ENCODE results near the gene MISP. TPM values are rescaled to one million over a fixed set of nuclear protein-coding genes. Genes with fewer than 3 reads are reported as not detected.
"Not testable (repeated sequence)": the region's sequence is repeated elsewhere in the genome, so short reads cannot be mapped to it uniquely, and the experiment has no call there.

The MISP gene
- total and polyA plus RNA-seq, 4 donors = 0.12 to 53.3 (median 1.0) TPM; not detected in 1

DNA sequence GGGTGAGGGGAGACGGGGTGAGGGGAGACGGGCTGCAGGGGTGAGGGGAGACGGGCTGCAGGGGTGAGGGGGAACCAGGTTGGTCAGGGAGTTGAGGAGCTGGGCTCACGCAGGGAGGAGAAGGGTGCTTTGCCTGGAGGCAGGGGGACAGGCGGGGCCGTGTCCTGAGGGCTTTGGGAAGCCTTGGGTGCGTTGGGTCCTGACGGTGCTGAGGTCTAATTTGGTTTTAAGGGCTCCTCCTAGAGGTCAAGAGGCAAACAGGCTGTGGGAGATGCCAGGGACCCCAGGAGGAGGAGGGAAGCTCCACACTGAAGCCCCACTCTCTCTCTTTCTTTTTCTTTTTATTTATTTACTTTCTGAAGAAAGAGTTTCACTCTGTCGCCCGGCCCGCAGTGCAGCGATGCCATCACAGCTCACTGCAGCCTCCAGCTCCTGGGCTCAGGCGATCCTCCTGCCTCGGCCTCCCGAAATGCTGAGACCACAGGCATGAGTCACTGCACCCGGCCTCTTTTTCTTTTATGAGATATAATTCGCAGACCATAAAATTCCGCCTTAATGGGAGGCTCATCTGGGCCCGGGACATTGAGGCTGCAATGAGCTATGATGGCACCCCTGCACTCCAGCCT lies 9.3 kb upstream of the MISP start:
- ATAC-seq (ENCODE audit: low FRiP score) = no peak
- no peaks in the 10 kb centered on the region for H3K36me3 ChIP-seq (ENCODE audit: control insufficient read depth in 1 of 2, insufficient read depth in 2 of 2, low read length in 1 of 2)
- no peak overlapping the region for H3K4me3 ChIP-seq (ENCODE audit: low read length in 2 of 2)
- H3K9me3 ChIP-seq (ENCODE audit: control insufficient read depth, low read length) = peaks cover 2% of the 10 kb centered on the region
- no peaks in the 10 kb centered on the region for H3K4me1 ChIP-seq (ENCODE audit: control insufficient read depth in 1 of 2, insufficient read depth in 2 of 2, low read length in 2 of 2)
- WGBS, 2 donors = 85% methylated on average over 16 to 18 of the region's 19 CpGs
- intact Hi-C loops (cut with DNase I) = no loop called here
- no peak overlapping the region for H3K27ac ChIP-seq (ENCODE audit: low read depth in 1 of 2, low read length in 2 of 2)
- DNase-seq = no peak
- no peaks in the 10 kb centered on the region for H3K27me3 ChIP-seq (ENCODE audit: control insufficient read depth in 1 of 2, insufficient read depth in 2 of 2, low read length in 1 of 2)

DNA sequence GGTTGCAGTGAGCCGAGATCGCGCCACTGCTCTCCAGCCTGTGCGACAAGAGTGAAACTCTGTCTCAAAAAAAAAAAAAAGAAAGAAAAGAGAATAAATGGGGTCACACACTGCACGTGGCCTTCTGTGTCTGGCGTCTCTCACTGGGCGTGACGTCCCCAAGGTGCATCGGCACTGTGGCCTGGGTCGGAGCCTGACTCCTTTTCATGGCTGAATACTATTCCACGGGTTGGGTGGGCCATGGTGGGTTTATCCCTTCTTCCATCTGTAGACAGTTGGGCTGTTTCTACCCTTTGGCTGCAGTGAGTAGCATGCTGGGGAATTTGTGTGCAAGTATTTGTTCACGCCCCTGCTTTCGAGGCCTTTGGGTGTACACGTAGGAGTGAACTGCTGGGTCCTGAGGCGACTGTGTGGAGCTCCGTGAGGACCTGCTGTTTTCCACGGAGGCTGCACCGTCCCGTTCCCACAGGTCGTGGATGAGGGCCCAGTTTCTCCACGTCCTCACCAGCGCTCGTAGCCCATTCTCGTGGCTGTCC lies 8.3 kb upstream of the MISP start:
- ATAC-seq (ENCODE audit: low FRiP score) (no peak), DNase-seq (no peak)
- Histone ChIP-seq H3K4me1 (ENCODE audit: control insufficient read depth in 1 of 2, insufficient read depth in 2 of 2, low read length in 2 of 2) (no peaks in the 10 kb centered on the region), H3K4me3 (ENCODE audit: low read length in 2 of 2) (no peak overlapping the region), H3K36me3 (ENCODE audit: control insufficient read depth in 1 of 2, insufficient read depth in 2 of 2, low read length in 1 of 2) (no peaks in the 10 kb centered on the region), H3K9me3 (ENCODE audit: control insufficient read depth, low read length) (peaks cover 2% of the 10 kb centered on the region), H3K27me3 (ENCODE audit: control insufficient read depth in 1 of 2, insufficient read depth in 2 of 2, low read length in 1 of 2) (no peaks in the 10 kb centered on the region), H3K27ac (ENCODE audit: low read depth in 1 of 2, low read length in 2 of 2) (no peak overlapping the region)
- WGBS, 2 donors = 94 to 95% methylated on average over 24 of the region's 24 CpGs
- intact Hi-C loops (cut with DNase I) = no loop called here

DNA sequence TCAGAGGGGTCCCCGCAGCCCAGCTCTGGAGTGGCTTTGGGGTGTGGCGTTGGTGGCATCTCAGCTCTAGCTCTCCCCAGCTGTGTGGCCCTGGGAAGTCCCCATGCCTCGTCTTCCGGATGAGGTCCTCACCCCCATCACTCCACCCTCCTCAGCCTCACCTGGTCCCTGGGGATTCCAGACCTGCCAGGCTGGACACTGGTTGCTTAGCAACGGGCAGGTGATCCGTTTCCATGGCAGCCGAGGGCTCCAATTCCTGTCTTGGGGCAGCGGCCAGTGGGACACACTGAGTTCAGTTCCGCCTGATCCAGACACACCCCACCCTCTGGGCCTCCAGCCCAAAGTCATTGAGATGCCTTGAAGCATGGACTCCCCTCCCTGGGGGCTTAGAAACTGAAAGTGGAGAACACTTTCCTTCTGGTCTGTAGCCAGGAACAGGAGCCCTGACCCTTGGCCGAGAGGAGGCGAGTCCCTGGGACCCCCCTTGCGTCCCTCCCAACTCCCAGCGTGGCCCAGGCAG lies 7.7 kb upstream of the MISP start:
- no peak overlapping the region for H3K27ac ChIP-seq (ENCODE audit: low read depth in 1 of 2, low read length in 2 of 2)
- intact Hi-C loops (cut with DNase I) = no loop called here

DNA sequence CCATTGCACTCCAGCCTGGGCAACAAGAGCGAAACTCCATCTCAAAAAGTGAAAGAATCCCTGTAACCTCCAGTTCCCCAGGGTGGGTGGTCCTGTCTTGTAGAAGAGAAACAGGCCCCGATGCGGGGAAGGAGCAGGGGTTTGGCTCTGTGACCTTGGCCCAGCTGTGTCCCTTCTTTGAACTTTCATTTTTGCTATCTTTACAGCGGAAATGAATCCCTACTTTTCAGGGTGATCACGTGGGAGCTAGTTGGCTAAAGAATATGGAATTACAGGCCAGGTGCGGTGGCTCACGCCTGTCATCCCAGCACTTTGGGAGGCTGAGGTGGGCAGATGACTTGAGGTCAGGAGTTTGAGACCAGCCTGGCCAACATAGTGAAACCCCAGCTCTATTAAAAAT lies 5.8 kb upstream of the MISP start:
- H3K9me3 ChIP-seq (ENCODE audit: control insufficient read depth, low read length); H3K27me3 ChIP-seq (ENCODE audit: control insufficient read depth in 1 of 2, insufficient read depth in 2 of 2, low read length in 1 of 2); H3K27ac ChIP-seq (ENCODE audit: low read depth in 1 of 2, low read length in 2 of 2); ATAC-seq (ENCODE audit: low FRiP score); H3K36me3 ChIP-seq (ENCODE audit: control insufficient read depth in 1 of 2, insufficient read depth in 2 of 2, low read length in 1 of 2); intact Hi-C loops (cut with DNase I); H3K4me3 ChIP-seq (ENCODE audit: low read length in 2 of 2); H3K4me1 ChIP-seq (ENCODE audit: control insufficient read depth in 1 of 2, insufficient read depth in 2 of 2, low read length in 2 of 2); DNase-seq: not testable (repeated sequence)
- 71 to 74% methylated on average over 7 of the region's 7 CpGs for WGBS, 2 donors

More for the DNA sequence above, 7.7 kb upstream of the MISP start:
- no peak overlapping the region for H3K4me3 ChIP-seq (ENCODE audit: low read length in 2 of 2)
- no peaks in the 10 kb centered on the region for H3K27me3 ChIP-seq (ENCODE audit: control insufficient read depth in 1 of 2, insufficient read depth in 2 of 2, low read length in 1 of 2)
- peaks cover 2% of the 10 kb centered on the region for H3K9me3 ChIP-seq (ENCODE audit: control insufficient read depth, low read length)
- no peaks in the 10 kb centered on the region for H3K36me3 ChIP-seq (ENCODE audit: control insufficient read depth in 1 of 2, insufficient read depth in 2 of 2, low read length in 1 of 2)
- ATAC-seq (ENCODE audit: low FRiP score) (peak; percentile 22), DNase-seq (no peak)
- 72 to 77% methylated on average over 13 of the region's 13 CpGs for WGBS, 2 donors
- no peaks in the 10 kb centered on the region for H3K4me1 ChIP-seq (ENCODE audit: control insufficient read depth in 1 of 2, insufficient read depth in 2 of 2, low read length in 2 of 2)

DNA sequence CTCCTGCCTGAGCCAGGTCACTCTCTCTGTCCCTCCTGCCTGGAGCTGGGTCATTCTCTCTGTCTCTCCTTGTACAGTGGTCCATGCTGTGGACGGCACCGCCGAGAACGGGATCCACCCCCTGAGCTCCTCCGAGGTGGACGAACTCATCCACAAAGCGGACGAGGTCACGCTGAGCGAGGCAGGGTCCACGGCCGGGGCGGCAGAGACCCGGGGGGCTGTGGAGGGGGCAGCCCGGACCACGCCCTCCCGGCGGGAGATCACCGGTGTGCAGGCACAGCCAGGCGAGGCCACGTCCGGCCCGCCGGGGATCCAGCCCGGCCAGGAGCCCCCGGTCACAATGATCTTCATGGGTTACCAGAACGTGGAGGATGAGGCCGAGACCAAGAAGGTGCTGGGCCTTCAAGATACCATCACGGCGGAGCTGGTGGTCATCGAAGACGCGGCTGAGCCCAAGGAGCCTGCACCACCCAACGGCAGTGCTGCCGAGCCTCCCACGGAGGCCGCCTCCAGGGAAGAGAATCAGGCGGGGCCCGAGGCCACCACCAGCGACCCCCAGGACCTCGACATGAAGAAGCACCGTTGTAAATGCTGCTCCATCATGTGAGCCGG lies 4.6 kb upstream of the MISP start:
- intact Hi-C loops (cut with DNase I) = no loop called here
- H3K27me3 ChIP-seq (ENCODE audit: control insufficient read depth in 1 of 2, insufficient read depth in 2 of 2, low read length in 1 of 2) = no peaks in the 10 kb centered on the region
- H3K36me3 ChIP-seq (ENCODE audit: control insufficient read depth in 1 of 2, insufficient read depth in 2 of 2, low read length in 1 of 2) = no peaks in the 10 kb centered on the region
- H3K4me1 ChIP-seq (ENCODE audit: control insufficient read depth in 1 of 2, insufficient read depth in 2 of 2, low read length in 2 of 2) = no peaks in the 10 kb centered on the region
- DNase-seq (no peak), ATAC-seq (ENCODE audit: low FRiP score) (no peak)
- peaks cover 2% of the 10 kb centered on the region for H3K9me3 ChIP-seq (ENCODE audit: control insufficient read depth, low read length)
- H3K27ac ChIP-seq (ENCODE audit: low read depth in 1 of 2, low read length in 2 of 2) = no peak overlapping the region
- no peak overlapping the region for H3K4me3 ChIP-seq (ENCODE audit: low read length in 2 of 2)
- 93% methylated on average over 42 to 43 of the region's 43 CpGs for WGBS, 2 donors

DNA sequence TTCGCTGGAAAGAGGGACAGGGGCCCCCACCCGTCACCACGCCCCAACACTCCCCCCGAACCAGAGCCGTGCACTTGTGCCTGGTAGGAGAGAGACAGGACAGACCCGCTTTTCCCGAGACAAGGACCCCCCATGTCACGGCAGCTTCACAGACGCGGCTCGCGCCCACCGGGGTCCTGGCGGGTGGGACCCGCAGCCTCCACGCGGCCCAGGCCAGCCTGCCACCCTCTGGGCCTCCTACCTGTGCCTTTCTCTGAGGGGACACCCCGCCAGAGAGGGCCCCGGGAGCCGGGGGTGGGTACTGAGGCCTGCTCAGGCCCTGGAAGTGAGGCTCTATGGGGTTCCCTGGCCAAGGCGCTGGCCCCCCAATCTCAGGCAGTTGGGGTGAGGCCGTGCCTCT lies 4.0 kb upstream of the MISP start:
- no peaks in the 10 kb centered on the region for H3K36me3 ChIP-seq (ENCODE audit: control insufficient read depth in 1 of 2, insufficient read depth in 2 of 2, low read length in 1 of 2)
- no peak overlapping the region for H3K27ac ChIP-seq (ENCODE audit: low read depth in 1 of 2, low read length in 2 of 2)
- H3K4me1 ChIP-seq (ENCODE audit: control insufficient read depth in 1 of 2, insufficient read depth in 2 of 2, low read length in 2 of 2) = no peaks in the 10 kb centered on the region
- H3K4me3 ChIP-seq (ENCODE audit: low read length in 2 of 2) = no peak overlapping the region
- H3K27me3 ChIP-seq (ENCODE audit: control insufficient read depth in 1 of 2, insufficient read depth in 2 of 2, low read length in 1 of 2) = no peaks in the 10 kb centered on the region
- peaks cover 2% of the 10 kb centered on the region for H3K9me3 ChIP-seq (ENCODE audit: control insufficient read depth, low read length)
- ATAC-seq (ENCODE audit: low FRiP score) (no peak), DNase-seq (no peak)
- WGBS, 2 donors = 96 to 98% methylated on average over 22 of the region's 22 CpGs
- intact Hi-C loops (cut with DNase I) = no loop called here

DNA sequence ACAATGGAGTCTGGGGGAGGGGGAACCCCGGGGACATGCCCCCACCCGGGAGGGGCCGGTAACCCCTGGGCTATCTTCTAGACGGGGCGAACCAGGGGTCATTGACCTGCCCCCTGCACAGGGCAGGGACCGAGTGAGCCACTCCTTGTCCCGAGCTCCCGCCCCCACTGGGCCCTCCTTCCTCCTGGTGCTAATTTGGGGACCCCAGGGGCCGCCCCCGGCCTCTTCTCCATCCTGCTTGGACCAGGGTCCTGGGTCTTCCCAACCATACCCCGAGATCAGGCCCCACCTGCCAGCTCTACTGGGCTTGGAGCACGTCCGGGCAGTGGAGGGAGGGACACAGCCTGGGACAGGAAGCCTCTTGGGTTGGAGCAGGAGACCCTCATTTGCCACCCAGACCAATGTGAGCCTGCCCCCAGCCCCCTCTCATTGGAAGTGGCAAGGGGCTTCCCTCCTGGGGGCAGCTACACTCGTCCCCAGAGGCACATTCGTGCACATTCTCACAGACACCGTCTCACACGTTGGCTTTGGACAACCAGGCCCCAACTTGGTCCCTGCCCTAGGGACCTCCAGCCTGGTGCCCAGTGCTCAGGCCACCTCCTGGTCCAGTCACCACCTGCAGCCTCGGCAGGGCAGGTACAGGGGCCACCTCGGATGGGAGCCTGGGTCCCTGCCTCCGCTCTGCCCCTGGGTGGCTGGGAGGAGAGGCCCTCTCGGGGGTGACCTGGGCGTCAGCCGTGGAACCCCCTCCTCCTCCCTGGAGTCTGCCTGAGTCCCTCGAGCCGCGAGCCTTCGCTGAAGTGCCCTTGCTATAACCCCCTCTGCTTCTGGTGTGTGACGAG lies 3.3 kb upstream of the MISP start:
- no peak overlapping the region for H3K27ac ChIP-seq (ENCODE audit: low read depth in 1 of 2, low read length in 2 of 2)
- 96 to 97% methylated on average over 27 to 28 of the region's 28 CpGs for WGBS, 2 donors
- H3K36me3 ChIP-seq (ENCODE audit: control insufficient read depth in 1 of 2, insufficient read depth in 2 of 2, low read length in 1 of 2) = no peaks in the 10 kb centered on the region
- DNase-seq = no peak
- no peaks in the 10 kb centered on the region for H3K27me3 ChIP-seq (ENCODE audit: control insufficient read depth in 1 of 2, insufficient read depth in 2 of 2, low read length in 1 of 2)
- intact Hi-C loops (cut with DNase I) = no loop called here
- ATAC-seq (ENCODE audit: low FRiP score) = no peak
- no peaks in the 10 kb centered on the region for H3K4me1 ChIP-seq (ENCODE audit: control insufficient read depth in 1 of 2, insufficient read depth in 2 of 2, low read length in 2 of 2)
- H3K9me3 ChIP-seq (ENCODE audit: control insufficient read depth, low read length) = peaks cover 2% of the 10 kb centered on the region
- no peak overlapping the region for H3K4me3 ChIP-seq (ENCODE audit: low read length in 2 of 2)

DNA sequence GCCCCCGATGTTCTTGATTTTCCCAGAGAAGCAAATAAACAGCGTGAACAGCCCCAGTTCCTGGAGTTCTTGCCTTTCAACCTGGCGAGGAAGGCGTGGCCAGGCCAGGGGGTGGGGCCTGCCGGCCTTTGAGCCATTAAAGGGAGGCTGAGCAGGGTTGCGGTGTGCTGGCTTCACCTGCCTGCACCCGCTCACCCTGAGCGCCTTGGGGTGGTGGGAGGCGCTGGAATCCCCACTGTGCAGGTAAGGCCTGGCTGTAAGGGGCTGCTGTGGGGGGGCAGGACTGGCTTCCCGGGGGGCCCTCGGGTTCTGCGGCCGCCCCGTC lies 2.7 kb upstream of the MISP start:
- intact Hi-C loops (cut with DNase I) = no loop called here
- H3K4me3 ChIP-seq (ENCODE audit: low read length in 2 of 2) = no peak overlapping the region
- H3K27ac ChIP-seq (ENCODE audit: low read depth in 1 of 2, low read length in 2 of 2) = no peak overlapping the region
- H3K36me3 ChIP-seq (ENCODE audit: control insufficient read depth in 1 of 2, insufficient read depth in 2 of 2, low read length in 1 of 2) = no peaks in the 10 kb centered on the region
- H3K9me3 ChIP-seq (ENCODE audit: control insufficient read depth, low read length) = peaks cover 2% of the 10 kb centered on the region
- no peaks in the 10 kb centered on the region for H3K27me3 ChIP-seq (ENCODE audit: control insufficient read depth in 1 of 2, insufficient read depth in 2 of 2, low read length in 1 of 2)
- no peaks in the 10 kb centered on the region for H3K4me1 ChIP-seq (ENCODE audit: control insufficient read depth in 1 of 2, insufficient read depth in 2 of 2, low read length in 2 of 2)
- DNase-seq (no peak), ATAC-seq (ENCODE audit: low FRiP score) (no peak)
- WGBS, 2 donors = 85 to 88% methylated on average over 14 of the region's 14 CpGs
